ENCODE measurements around the gene LRMDA.

DNA sequence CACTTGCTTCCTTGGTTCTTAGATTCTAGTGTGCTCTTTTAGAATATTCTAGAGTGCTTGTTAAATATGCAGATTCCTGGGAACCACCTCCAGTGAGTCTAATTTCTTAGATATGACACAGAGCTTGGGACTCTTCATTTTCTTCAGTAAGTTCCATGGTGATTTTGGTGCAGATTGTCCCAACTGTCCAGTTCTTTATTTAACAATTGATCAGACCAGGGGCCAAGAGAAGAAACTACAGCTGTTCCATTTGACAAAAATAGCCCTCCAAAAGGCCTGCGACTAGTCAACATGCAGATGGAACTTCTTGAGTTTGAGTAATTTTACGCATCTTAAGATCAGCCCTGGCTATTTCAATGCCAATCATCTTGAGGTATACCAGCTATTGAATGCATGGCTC, 760.7 kb downstream of the LRMDA start:
- TF ChIP-seq, protein P1, sequence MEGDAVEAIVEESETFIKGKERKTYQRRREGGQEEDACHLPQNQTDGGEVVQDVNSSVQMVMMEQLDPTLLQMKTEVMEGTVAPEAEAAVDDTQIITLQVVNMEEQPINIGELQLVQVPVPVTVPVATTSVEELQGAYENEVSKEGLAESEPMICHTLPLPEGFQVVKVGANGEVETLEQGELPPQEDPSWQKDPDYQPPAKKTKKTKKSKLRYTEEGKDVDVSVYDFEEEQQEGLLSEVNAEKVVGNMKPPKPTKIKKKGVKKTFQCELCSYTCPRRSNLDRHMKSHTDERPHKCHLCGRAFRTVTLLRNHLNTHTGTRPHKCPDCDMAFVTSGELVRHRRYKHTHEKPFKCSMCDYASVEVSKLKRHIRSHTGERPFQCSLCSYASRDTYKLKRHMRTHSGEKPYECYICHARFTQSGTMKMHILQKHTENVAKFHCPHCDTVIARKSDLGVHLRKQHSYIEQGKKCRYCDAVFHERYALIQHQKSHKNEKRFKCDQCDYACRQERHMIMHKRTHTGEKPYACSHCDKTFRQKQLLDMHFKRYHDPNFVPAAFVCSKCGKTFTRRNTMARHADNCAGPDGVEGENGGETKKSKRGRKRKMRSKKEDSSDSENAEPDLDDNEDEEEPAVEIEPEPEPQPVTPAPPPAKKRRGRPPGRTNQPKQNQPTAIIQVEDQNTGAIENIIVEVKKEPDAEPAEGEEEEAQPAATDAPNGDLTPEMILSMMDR (conservative IDR thresholded peaks at IDR 0.05; ENCODE audit: low read length) = no peak
- TF ChIP-seq EZH2phosphoT487 (IDR thresholded peaks at IDR 0.05; ENCODE audit: borderline replicate concordance, low read depth, low read length) = no peak

Measured in OCI-LY7 (cell line).